IPS-NIHi7 (cell line): ENCODE data around the gene PARD3.

Experiments
- DNase-seq: peaks from one replicate; pipeline ENCODE4 v3.0.0; 2012; ENCODE audit warnings: mixed read lengths; ENCODE audit errors: extremely low spot score

Gene PARD3

DNA sequence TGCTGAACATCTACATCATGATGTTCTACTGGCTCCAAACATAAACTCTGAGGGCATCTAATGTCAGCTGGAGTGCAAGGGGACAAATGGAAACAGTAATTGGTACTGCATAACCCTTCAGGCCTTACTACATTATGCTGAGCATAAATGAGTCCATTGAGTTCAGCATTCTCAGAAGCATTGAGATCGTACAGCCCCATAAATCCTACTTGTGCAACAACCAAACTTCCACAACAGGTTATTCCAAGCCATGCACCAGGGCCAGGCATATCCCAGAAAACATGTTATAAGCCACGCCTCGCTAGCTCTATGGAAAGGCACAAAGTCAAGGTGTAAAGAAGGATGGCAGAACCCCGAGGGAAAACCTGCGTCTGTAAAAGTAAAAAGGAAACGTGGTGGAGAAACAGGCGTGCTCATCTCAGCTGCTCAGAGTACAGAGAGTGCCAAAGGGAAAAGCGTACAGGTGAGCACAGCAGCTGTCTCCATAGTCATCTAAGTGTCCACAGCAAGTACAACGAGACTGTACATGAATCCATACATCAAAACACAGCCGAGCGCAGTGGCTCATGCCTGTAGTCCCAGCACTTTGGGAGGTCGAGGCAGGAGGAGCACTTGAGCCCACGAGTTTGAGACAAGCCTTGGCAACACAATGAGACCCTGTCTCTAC, 124.6 kb downstream of the PARD3 start:
- DNase-seq, result no peak

DNA sequence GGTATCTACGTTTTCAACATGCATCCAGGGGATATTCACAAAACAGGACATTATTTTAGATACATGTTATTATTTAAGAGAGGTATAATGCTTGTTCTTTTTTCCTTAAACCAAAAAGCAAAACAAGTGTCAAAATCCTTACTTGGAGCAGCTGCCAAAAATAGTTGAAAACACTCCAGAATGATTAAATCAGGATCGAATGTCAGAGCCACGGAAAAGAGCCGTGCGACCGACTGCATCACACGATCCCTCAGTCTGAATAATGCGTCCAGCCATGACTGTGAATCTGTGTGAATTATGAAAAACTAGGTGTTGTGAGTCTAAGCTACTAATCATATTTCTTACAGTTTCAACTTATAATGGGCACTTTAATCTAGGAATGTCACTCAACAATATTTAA, 126.0 kb downstream of the PARD3 start:
- no peak for DNase-seq

DNA sequence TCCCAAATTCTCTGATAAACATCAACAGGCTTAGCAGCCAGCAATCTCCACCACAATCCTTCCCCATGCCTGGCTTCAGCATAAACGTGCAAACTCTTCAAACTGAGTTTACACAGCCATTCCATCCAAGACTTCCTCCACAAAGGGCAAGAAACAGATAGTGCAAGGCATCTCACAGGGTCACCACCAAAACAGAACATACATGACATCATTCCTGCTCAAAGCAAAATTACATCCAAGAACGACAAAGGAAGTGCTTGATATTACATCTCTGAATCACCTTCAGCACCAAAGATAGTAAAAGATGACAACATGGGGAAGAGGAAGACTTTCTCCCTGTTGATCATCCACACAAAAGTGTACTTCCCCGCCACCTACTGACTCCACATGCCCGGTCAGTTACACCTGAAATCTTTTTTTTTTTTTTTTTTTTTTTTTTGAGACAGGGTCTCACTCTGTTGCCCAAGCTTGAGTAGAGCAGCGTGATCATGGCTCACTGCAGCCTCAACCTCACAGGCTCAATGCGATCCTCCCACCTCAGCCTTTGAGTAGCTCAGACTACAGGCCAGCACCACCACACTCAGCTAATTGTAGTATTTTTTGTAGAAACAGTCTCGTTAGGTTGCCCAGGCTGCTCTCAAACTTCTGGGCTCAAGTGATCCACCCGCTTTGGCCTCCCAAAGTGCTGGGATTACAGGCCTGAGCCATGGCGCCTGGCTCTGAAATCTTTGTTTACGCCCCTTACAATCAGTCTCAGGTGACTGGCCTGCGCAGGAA, 127.5 kb downstream of the PARD3 start:
- no peak for DNase-seq

DNA sequence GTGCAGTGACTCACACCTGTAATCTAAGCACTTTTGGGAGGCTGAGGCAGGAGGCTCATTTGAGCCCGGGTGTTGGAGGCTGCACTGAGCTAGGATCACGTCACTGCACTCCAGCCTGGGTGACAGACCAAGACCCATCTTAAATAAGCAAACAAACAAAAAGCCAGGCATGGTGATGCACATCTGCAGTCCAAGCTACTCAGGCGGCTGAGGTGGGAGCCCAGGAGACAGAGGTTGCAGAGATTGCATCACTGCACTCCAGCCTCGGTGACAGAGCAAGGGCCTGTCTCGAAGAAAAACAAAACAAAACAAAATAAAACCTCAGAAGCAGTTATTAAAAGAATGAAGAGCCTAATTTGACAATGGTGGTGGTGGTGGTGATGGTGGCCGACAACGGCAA, 132.5 kb downstream of the PARD3 start:
- no peak for DNase-seq

DNA sequence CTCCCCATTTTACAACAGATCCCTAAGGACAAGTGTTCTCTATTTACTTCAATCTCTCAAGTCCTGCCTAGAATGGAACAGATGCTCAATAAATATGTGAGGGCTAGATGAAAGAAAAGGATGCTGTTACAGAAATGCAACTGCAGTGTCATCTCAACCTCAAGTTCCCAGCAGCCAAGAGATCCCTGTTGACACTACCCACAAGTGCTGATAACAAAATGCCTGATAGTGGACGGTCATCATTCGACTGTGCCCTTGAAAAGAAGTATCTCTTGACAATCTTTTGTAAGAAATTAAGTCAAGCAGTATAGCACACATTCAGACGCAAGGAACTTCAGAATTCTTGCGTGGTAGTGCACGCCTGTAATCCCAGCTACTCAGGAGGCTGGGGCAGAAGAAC, 133.2 kb downstream of the PARD3 start:
- DNase-seq, result no peak

DNA sequence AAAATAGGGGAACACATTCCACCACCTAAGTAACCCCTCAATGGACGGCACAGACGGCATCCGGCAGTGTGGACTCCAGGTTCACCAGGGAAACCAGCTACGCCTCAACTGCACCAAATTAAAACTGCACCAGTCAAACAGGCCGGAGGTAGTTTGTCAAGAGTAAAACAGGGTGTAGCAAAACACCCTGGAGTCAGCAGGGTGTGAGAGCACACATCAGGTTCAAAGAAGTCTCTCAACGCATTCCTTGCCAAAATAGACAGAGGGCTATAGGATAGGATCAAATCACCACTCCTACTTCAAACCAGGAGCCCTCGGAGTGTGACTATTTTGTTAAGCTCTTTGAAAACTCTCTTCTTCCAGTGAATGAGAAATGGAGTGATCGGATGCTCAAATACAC, 135.9 kb downstream of the PARD3 start:
- DNase-seq, result no peak

DNA sequence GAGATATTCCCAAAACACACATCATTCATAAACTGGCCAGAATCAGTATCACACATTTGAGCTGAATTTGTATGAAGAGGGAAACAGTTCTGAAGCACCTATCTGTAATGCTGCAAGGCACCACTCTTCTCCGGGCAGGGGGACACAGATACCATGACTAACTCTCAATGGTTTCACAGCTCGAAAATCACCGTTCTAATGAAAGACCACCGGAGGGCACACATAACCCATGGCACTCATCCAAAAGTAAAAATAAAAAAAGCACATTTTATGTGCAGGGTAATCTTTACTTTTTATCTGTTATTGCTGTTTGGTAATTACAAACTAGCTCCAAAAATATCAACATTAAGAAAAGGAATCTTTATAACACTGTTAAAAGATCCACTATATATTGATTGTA, 137.5 kb downstream of the PARD3 start:
- DNase-seq, result no peak

DNA sequence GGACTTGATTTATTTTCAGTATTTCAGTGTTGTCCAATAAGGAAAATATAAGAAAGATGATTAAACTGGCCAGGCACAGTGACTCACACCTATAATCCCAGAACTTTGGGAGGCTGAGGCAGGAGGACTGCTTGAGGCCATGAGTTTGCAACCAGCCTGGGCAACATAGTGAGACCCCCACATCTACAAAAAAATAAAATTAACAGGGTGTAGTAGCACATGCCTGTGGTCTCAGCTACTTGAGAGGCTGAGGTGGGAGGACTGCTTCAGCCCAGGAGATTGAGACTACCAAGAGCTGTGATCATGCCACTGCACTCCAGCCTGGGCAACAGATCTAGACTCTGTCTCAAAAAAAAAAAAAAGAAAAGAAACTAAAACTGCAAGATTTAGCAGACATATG, 138.0 kb downstream of the PARD3 start:
- DNase-seq, result no peak

DNA sequence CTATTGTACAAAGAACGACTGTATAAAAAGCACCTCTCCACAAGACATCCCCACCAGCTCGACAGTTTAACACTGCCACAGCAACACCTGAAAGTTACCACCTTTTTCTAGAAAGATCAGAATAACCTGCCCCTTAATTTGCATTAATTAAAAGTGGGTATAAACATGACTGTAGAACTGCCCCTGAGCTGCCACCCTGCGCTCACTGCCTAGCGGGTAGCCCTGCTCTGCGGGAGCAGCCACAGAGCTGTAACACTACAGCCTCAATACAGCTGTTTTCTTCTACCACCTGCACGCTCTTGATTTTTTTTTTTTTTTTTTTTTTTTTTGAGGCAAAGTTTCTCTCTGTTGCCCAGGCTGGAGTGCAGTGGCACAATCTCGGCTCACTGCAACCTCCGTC, 140.9 kb downstream of the PARD3 start:
- no peak for DNase-seq

DNA sequence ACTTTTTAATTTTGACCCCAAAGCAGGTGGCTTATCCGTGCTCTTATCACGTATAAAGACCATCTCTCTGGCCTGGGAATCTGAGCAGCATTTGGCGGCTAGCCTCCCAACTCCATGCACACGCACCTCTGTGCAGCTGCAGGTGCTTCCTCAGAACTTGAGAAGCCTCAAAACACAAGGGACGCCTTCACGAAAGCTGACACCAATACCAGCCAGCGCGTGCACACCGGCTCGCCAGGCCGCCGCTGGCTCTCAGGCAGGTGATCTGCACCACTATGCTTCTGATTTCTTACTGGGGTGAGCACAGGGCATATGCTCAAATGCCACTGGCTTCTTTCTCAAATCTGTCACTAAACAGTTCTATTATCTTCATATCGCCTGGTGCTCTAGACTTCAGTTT, 145.0 kb downstream of the PARD3 start:
- no peak for DNase-seq

DNA sequence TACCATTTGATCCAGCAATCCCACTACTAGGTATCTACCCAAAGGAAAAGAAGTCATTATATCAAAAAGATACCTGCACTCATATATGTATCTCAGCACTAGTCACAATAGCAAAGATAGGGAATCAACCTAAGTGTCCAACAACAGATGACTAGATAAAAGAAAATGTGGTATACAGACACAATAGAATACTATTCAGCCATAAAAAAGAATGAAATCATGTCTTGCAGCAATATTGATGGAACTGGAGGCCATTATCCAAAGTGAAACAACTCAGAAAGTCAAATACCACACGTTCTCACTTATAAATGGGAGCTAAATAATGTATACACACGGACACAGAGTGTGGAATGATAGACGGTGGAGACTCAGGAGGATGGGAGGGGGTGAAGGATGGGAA, 146.0 kb downstream of the PARD3 start:
- DNase-seq, result no peak

DNA sequence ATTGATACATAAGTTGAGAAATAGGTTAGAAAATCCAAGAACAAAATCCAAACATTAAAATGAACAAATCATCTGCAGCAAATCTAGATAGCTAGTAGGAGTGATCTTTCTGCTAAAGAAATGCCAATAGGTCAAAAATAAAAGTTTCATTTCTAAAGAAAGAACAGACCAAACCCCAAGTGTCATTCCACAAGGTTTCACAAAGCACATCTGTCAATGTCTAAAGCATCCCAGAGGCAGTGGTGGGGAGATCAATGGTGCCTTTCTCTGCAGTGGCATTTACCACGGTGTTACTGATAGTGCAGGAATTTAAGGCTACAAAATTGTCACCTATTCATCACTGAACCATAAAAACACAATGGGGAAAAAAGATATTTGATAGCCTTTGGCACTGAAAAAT, 147.9 kb downstream of the PARD3 start:
- DNase-seq, result no peak

DNA sequence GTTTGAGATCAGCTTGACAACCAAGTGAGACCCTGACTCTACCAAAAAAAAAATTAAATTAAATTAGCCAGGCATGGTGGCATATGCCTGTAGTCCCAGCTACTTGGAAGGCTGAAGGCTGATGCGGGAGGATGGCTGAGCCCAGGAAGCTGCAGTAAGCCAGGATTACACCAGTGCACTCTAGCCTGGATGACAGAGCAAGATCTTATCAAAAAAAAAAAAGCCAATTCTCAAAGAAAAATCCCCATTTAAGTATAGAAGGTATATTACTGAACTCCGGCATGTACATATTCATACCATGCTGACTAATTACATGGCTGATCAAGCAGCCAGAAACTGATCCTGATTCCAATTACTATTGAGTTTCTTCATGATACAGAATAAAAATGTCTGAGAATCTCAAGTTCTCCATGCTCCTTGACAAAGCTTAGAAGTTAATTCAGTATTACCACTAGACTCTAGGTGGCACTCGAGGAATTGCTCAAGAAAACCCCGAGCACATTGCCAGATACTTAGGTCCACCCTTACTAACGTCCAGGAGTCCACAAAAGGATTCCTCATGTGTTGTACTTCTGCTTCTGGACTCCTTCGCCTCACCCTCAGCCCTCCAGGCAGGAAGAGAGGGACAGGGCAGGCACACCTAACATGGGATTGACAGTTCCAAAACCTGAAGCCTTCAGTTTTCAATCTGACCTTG, 148.9 kb downstream of the PARD3 start:
- peak; percentile 45 for DNase-seq

DNA sequence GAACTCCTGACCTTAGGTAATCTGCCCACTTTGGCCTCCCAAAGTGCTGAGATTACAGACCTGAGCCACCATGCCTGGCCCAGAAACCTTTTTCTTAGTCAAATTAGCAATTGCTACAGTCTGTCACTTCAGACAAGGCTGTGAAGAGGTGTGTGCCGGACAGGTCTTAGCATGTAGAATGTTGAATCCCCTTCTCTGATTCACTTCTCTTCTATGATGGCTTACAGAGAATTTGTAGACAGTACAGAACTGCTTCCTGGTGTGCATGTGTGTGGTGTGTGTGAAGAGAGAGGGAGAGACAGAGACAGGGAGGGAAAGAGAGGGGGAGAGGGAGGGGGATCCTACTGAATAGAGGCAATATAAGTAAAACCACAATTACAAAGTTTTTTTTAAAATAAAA, 150.4 kb downstream of the PARD3 start:
- no peak for DNase-seq

DNA sequence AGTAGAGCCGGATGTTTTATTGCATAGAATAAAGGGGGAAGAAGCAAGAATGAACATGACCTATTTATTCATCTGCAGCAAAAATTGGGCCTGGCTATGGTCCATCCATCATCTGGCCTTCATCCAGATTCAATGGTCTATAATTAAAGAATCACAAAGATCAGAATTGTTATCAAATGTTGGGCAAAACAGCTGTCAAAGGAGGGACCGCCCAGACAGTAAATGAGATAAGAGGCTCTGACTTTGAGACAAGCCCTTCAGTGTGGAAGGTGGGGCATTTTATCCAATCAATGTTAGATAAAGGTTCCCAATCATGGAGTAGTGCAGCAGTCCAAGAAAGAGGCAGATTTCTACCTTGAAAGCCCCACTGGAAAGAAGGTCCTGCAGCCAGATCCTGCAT, 153.5 kb downstream of the PARD3 start:
- no peak for DNase-seq

DNA sequence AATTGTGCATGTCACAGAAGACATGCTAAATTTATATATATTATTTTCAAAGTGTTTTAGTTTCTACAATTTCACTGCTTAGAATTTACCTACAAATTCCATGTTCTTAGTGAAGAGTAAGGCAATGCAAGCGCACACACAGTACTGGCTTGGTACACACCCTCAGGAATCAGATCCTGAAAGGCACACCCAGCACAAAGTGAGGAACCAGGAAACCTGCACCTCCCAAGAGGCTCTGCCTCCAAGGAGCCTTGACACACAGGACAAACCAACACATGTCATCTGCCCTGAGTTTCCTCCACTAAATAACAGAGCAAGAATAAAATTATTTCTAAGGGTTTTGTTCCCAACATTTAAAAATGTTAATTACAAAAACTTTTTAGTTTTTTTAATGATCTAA, 156.2 kb downstream of the PARD3 start:
- no peak for DNase-seq

DNA sequence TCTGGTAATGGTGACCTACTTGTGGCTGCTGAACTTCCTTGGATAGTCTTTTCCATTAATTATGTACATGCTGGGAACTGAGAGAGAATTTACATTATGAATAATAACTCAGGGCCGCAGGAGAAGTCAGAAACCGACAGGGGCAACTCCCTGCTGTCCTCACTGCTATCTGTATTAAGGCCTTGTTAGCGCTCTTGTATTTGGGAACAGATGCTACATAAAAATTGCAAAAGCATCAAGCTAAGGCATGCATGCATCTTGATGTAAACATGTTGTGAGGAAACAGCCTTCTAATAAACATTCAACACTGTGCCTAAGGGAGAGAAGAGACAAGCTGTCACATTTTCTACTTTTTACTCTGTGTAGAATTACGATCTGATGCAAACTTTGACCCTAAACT, 158.4 kb downstream of the PARD3 start:
- DNase-seq, result no peak

DNA sequence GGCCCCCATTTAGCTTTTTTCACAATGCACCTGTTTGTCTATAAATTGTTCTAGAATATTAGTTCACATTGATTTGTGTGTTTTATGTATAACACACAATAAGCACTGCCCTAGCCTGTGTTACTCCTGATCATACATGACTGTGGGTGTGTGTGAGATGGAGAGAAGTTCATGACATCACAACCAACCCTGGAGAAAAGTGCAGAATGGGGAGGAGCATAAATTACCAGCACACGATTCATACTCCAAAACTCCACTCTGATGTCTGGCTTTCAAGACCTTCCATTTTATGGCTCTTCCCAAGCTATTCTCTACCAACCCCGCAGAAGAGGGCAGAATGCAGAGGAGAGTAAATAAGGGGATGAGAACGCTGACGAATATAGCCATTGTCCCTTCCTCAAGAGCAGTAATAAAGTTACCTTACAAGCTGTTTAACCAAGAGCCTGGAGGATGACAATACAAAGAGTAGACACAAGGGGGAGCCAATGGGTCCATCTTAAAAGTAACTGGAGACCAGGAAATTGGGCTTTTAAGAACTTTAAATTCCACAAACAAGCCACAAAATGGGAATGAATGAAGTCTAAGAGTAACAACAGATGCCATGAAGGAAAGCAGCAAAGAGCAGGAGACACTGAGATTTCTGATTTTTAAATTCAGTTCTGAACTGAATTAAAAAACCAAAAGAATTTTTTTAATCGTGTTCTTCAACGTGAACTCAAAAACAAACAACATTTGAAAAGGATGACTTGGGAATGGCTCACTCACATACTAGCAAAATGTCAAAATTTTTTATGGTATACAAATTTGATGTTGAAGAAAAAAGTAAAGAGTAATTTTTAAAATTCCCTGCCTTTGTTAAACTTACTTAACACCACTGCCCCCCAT, 159.6 kb downstream of the PARD3 start:
- DNase-seq, result peak; percentile 38

DNA sequence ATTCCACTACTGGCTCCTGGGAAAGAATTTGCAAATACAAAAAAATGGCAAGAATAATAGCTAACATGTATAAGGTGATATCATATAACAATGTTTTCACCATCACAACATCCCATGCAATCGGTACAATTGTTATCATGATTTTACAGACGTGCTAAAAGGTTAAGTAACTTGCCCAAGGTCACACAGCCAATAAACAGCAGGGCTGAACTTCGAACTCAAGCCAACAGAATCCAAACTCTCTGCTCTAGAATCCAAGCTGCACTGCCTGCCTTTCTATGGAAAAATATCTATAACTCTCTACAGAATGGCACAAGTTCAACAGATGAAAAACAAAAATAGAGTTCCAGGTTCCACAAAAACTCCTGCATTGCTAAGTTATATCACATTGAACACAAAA, 160.9 kb downstream of the PARD3 start:
- no peak for DNase-seq

DNA sequence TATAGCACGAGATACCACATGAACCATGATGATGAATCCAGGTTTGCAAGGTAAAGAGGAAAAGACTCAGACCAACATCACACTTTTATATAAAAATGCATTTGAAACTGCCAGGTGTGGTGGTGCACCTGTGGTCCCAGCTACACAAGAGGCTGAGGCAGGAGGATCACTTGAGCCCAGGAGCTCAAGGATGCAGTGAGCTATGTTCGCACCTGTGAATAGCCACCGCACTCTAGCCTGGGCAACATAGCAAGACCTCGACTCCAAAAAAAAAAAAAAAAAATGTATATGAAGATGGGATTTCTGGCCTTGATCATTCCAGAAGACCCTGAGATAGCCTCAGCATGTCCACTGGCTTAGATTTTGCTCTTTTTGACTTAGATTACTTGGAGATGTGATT, 161.6 kb downstream of the PARD3 start:
- DNase-seq, result no peak

DNA sequence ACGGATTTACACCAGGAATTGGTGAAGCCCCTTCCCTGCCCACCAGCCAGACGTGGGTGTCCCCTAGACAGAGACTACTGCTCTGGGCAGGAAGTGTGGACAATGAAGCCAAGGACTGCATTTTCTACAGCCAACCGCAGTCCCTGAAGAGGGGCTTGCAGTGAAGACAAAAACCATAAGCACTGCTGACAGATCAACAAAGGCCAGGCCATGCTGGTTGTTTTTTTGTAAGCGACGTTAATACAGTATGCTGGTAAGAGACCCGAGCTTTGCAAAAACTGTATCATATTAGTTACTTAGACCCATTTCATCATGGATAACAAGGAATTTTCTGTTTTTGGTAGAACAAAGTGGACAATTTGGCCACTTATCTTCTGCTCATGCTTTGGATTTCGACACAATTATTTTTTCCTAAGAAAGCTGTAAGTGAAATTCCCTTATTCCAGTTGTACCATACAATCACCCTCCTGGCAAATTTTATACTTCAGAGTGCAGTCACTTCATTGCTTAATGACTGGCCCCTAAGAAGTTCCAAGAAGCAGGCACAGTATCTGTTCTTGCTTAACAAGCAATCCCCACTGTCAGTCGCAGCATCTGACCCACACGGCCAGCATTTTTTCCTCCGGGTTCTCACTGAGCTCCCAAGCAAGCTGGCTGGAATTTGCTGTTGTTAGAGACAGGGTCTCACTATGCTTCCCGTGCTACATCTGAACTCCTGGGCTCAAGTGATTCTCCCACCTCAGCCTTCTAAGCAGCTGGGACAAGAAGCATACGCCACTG, 163.5 kb downstream of the PARD3 start:
- DNase-seq, result no peak
